GM23338 (cell line): ENCODE results near the gene PNPLA2. TPM values are rescaled to one million over a fixed set of nuclear protein-coding genes. Genes with fewer than 3 reads are reported as not detected.

Experiments
- ATAC-seq: fragments of 200-7000 bp; cut with Tn5 transposase; 3 replicates; pipeline ENCODE4 v1.9.1; 2020
- DNase-seq: peaks from one replicate; pipeline ENCODE4 v3.0.0-alpha.2; 2015; ENCODE audit warnings: low spot score
- H2AFZ ChIP-seq: fragments of 200-600 bp; sonication (generic); 2 replicates; pipeline ENCODE4 v1.8.0; 2016; ENCODE audit warnings: antibody characterized with exemption, mild to moderate bottlenecking, moderate library complexity
- H3F3A ChIP-seq: fragments of 200-600 bp; sonication (generic); replicated peaks from 2 replicates; pipeline ENCODE4 v1.8.0; 2017; ENCODE audit warnings: antibody characterized with exemption, mixed run types, low read depth
- H3K27ac ChIP-seq: fragments of 200-600 bp; sonication (generic); 2 replicates; pipeline ENCODE4 v1.6.1; 2016; ENCODE audit warnings: low read depth
- H3K27me3 ChIP-seq: fragments of 200-600 bp; sonication (generic); 2 replicates; pipeline ENCODE4 v1.8.0; 2016; ENCODE audit warnings: mild to moderate bottlenecking, mixed run types, moderate library complexity; ENCODE audit not compliant: insufficient read depth
- H3K36me3 ChIP-seq: fragments of 200-600 bp; sonication (generic); 2 replicates; pipeline ENCODE4 v1.8.0; 2016; ENCODE audit warnings: mild to moderate bottlenecking; ENCODE audit not compliant: insufficient read depth
- H3K4me1 ChIP-seq: fragments of 200-600 bp; sonication (generic); 2 replicates; pipeline ENCODE4 v1.8.0; 2016; ENCODE audit warnings: mild to moderate bottlenecking, moderate library complexity; ENCODE audit not compliant: insufficient read depth
- H3K4me2 ChIP-seq: fragments of 200-600 bp; sonication (generic); 2 replicates; pipeline ENCODE4 v1.7.1; 2017; ENCODE audit warnings: mixed run types
- H3K4me3 ChIP-seq: fragments of 200-600 bp; sonication (generic); 2 replicates; pipeline ENCODE4 v1.6.1; 2016; ENCODE audit warnings: mixed run types
- H3K79me2 ChIP-seq: fragments of 200-600 bp; sonication (generic); replicated peaks from 2 replicates; pipeline ENCODE4 v1.8.0; 2017; ENCODE audit warnings: mild to moderate bottlenecking; ENCODE audit not compliant: insufficient read depth
- H3K9me2 ChIP-seq: fragments of 200-600 bp; sonication (generic); 2 replicates; pipeline ENCODE4 v1.8.0; 2017; ENCODE audit not compliant: insufficient read depth
- H4K20me1 ChIP-seq: fragments of 200-600 bp; sonication (generic); replicated peaks from 2 replicates; pipeline ENCODE4 v1.8.0; 2017; ENCODE audit warnings: mild to moderate bottlenecking; ENCODE audit not compliant: insufficient read depth
- H3K27ac Mint-ChIP-seq: 2 replicates; pipeline ENCODE4 v1.8.0; 2020; ENCODE audit warnings: inconsistent platforms, mild to moderate bottlenecking, moderate library complexity, mixed read lengths
- H3K27me3 Mint-ChIP-seq: 3 replicates; pipeline ENCODE4 v1.8.0; 2022; ENCODE audit warnings: low read depth, mild to moderate bottlenecking, moderate library complexity, mixed read lengths, inconsistent platforms; ENCODE audit not compliant: insufficient read depth, poor library complexity
- H3K36me3 Mint-ChIP-seq: 3 replicates; pipeline ENCODE4 v1.8.0; 2021; ENCODE audit warnings: low read depth, mild to moderate bottlenecking, inconsistent platforms, moderate library complexity, mixed read lengths
- H3K4me1 Mint-ChIP-seq: 3 replicates; pipeline ENCODE4 v1.8.0; 2020; ENCODE audit warnings: mild to moderate bottlenecking, inconsistent platforms, mixed read lengths
- H3K4me3 Mint-ChIP-seq: 3 replicates; pipeline ENCODE4 v1.8.0; 2021; ENCODE audit warnings: moderate library complexity, mild to moderate bottlenecking, inconsistent platforms, mixed read lengths
- H3K9me3 Mint-ChIP-seq: 3 replicates; pipeline ENCODE4 v1.8.0; 2020; ENCODE audit warnings: moderate library complexity, mild to moderate bottlenecking, inconsistent platforms, mixed read lengths
- CREB1 ChIP-seq: fragments of 250-450 bp; sonication (Bioruptor Pico); IDR thresholded peaks from 2 replicates; pipeline ENCODE4 v1.5.0; 2020; ENCODE audit warnings: low read depth, mild to moderate bottlenecking, moderate library complexity
- CTCF ChIP-seq, 2 experiments: fragments of 200-600 bp in 1 of 2; sonication (generic) in 1 of 2; conservative IDR thresholded peaks; 2 replicates each; pipeline versions ENCODE4 v1.5.1 to v1.6.1; 2016 to 2017; ENCODE audit warnings: antibody characterized with exemption in 2 of 2, low read depth in 2 of 2, mild to moderate bottlenecking in 2 of 2, moderate library complexity in 1 of 2
- ETS1 ChIP-seq: IDR thresholded peaks from 2 replicates; pipeline ENCODE4 v1.6.1; 2016; ENCODE audit warnings: antibody characterized with exemption
- EZH2 ChIP-seq: fragments of 200-600 bp; sonication (generic); IDR thresholded peaks from one replicate; pipeline ENCODE4 v1.8.0; 2017; ENCODE audit warnings: antibody characterized with exemption, mild to moderate bottlenecking, low read depth; ENCODE audit not compliant: unreplicated experiment
- EZH2phosphoT487 ChIP-seq: fragments of 200-600 bp; sonication (generic); IDR thresholded peaks from one replicate; pipeline ENCODE4 v1.8.1; 2018; ENCODE audit warnings: antibody characterized with exemption; ENCODE audit not compliant: unreplicated experiment
- JUNB ChIP-seq: IDR thresholded peaks from one replicate; pipeline ENCODE4 v1.6.1; 2016; ENCODE audit warnings: antibody characterized with exemption; ENCODE audit not compliant: unreplicated experiment
- NANOG ChIP-seq: IDR thresholded peaks from 2 replicates; pipeline ENCODE4 v1.6.1; 2016; ENCODE audit warnings: antibody characterized with exemption, borderline replicate concordance
- POLR2AphosphoS5 ChIP-seq: IDR thresholded peaks from 2 replicates; pipeline ENCODE4 v1.6.1; 2016; ENCODE audit warnings: antibody characterized with exemption, low read depth
- REST ChIP-seq: IDR thresholded peaks from one replicate; pipeline ENCODE4 v1.6.1; 2018; ENCODE audit warnings: antibody characterized with exemption; ENCODE audit not compliant: unreplicated experiment
- STAT1 ChIP-seq: IDR thresholded peaks from one replicate; pipeline ENCODE4 v1.6.1; 2016; ENCODE audit warnings: antibody characterized with exemption; ENCODE audit not compliant: unreplicated experiment
- ZNF114 ChIP-seq: fragments of 250-450 bp; sonication (Bioruptor Pico); IDR thresholded peaks from 2 replicates; pipeline ENCODE4 v1.5.0; 2020; ENCODE audit warnings: mild to moderate bottlenecking, moderate library complexity
- ZNF331 ChIP-seq: fragments of 250-450 bp; sonication (Bioruptor Pico); IDR thresholded peaks from 2 replicates; pipeline ENCODE4 v1.5.0; 2020; ENCODE audit warnings: low read depth, mild to moderate bottlenecking, moderate library complexity
- ZNF462 ChIP-seq: fragments of 250-450 bp; sonication (Bioruptor Pico); IDR thresholded peaks from 2 replicates; pipeline ENCODE4 v1.5.0; 2020; ENCODE audit warnings: mild to moderate bottlenecking, moderate library complexity
- polyA plus RNA-seq: library from polyadenylated mRNA; unstranded; fragments of >200 nt; fragmentation: Nextera tagmentation; extraction: Ambion mirVana; gene quantifications from 2 replicates; pipeline ENCODE4 v1.2.1, GENCODE V29; 2016
- total RNA-seq: library from RNA; depleted of rRNA; stranded (reverse); fragments of >200 nt; shearing (Covaris generic); gene quantifications from 2 replicates; pipeline ENCODE4 v1.2.3, GENCODE V29; 2014

The PNPLA2 gene
- total and polyA plus RNA-seq, 2 experiments from 2014 or later: 31.1 to 45.6 TPM

- no peaks in the 10 kb centered on the region for H3K79me2 ChIP-seq
- Mint-ChIP-seq H3K27ac (no peak overlapping the region), H3K36me3 (peaks cover 21% of the 10 kb centered on the region), H3K9me3 (no peaks in the 10 kb centered on the region), H3K27me3 (peaks cover 25% of the 10 kb centered on the region), H3K4me1 (peaks cover 4% of the 10 kb centered on the region), H3K4me3 (no peak overlapping the region; the same call in 2 of the 3 replicates)
- ATAC-seq (no peak), DNase-seq (no peak)
- H4K20me1 ChIP-seq: peaks cover 12% of the 10 kb centered on the region
- TF ChIP-seq ZNF114 (CRISPR knock-in tag) (no peak), CREB1 (CRISPR knock-in tag) (no peak), EZH2 (no peak), ETS1 (no peak), NANOG (no peak), EZH2phosphoT487 (no peak), POLR2AphosphoS5 (no peak), REST (no peak), ZNF331 (no peak), JUNB (no peak), CTCF (conservative IDR thresholded peaks at IDR 0.05; ENCODE audit: low read depth in 2 of 2) (no peak), STAT1 (no peak), ZNF462 (CRISPR knock-in tag) (no peak)
- no peaks in the 10 kb centered on the region for H3K36me3 ChIP-seq
- H3K27ac ChIP-seq: no peak overlapping the region
- no peaks in the 10 kb centered on the region for H3K9me2 ChIP-seq
- H2AFZ ChIP-seq: no peak overlapping the region
- peaks cover 15% of the 10 kb centered on the region; the same call in 1 of the 2 replicates for H3F3A ChIP-seq
- H3K4me3 ChIP-seq: no peak overlapping the region
- H3K27me3 ChIP-seq: no peaks in the 10 kb centered on the region
- H3K4me2 ChIP-seq: no peak overlapping the region
- no peaks in the 10 kb centered on the region for H3K4me1 ChIP-seq
These were observed 55.0 kb downstream of the PNPLA2 start for GRCh38 chr11:873706-874105.
